Tibial artery (tissue), 4 donors: ENCODE results near the gene TMC6.
"Not testable (repeated sequence)": the region's sequence is repeated elsewhere in the genome, so short reads cannot be mapped to it uniquely, and the experiment has no call there.

Experiments used
- DNase-seq, 2 donors: peaks; one replicate each; pipeline ENCODE4 v3.0.0-alpha.2; 2019
- H3K27ac ChIP-seq, 2 donors: fragments of 200-600 bp; sonication (generic) in 1 of 2; 1 replicate in 1 of 2; 2 replicates in 1 of 2; pipeline ENCODE4 v1.5.1; 2018 to 2019; ENCODE audit warnings: mild to moderate bottlenecking in 1 of 2
- H3K27me3 ChIP-seq, 2 donors: fragments of 200-600 bp; sonication (generic) in 1 of 2; one replicate each; pipeline versions ENCODE4 v1.5.1 to v1.6.0; 2016 to 2019
- H3K36me3 ChIP-seq, 3 donors: fragments of 200-600 bp; sonication (generic) in 2 of 3; one replicate each; pipeline ENCODE4 v1.5.1; 2016 to 2019; ENCODE audit warnings: mild to moderate bottlenecking in 2 of 3
- H3K4me1 ChIP-seq, 4 donors: fragments of 200-600 bp; sonication (generic) in 2 of 4; 1 replicate in 3 of 4; 2 replicates in 1 of 4; pipeline ENCODE4 v1.5.1; 2016 to 2019
- H3K4me3 ChIP-seq, 2 donors: fragments of 200-600 bp; sonication (generic) in 1 of 2; 1 replicate in 1 of 2; 2 replicates in 1 of 2; pipeline ENCODE4 v1.5.1; 2018 to 2019; ENCODE audit warnings: mild to moderate bottlenecking in 2 of 2
- H3K9me3 ChIP-seq, 3 donors: fragments of 200-600 bp; sonication (generic) in 1 of 3; one replicate each; pipeline ENCODE4 v1.5.1; 2016 to 2019
- CTCF ChIP-seq, 2 experiments: fragments of 200-600 bp in 1 of 2; fragments of 450-650 bp in 1 of 2; IDR thresholded peaks; one replicate each; pipeline ENCODE4 v1.5.1; 2017 to 2019; ENCODE audit warnings: antibody characterized with exemption in 2 of 2, mild to moderate bottlenecking in 1 of 2, moderate library complexity in 1 of 2
- intact Hi-C: fragments of 100-400 bp; cut with DNase I; formaldehyde crosslinking; loops from one replicate; pipeline ENCODE4 v1.15.0; 2023; ENCODE audit warnings: low total_unique reads

TMC6 gene

DNA sequence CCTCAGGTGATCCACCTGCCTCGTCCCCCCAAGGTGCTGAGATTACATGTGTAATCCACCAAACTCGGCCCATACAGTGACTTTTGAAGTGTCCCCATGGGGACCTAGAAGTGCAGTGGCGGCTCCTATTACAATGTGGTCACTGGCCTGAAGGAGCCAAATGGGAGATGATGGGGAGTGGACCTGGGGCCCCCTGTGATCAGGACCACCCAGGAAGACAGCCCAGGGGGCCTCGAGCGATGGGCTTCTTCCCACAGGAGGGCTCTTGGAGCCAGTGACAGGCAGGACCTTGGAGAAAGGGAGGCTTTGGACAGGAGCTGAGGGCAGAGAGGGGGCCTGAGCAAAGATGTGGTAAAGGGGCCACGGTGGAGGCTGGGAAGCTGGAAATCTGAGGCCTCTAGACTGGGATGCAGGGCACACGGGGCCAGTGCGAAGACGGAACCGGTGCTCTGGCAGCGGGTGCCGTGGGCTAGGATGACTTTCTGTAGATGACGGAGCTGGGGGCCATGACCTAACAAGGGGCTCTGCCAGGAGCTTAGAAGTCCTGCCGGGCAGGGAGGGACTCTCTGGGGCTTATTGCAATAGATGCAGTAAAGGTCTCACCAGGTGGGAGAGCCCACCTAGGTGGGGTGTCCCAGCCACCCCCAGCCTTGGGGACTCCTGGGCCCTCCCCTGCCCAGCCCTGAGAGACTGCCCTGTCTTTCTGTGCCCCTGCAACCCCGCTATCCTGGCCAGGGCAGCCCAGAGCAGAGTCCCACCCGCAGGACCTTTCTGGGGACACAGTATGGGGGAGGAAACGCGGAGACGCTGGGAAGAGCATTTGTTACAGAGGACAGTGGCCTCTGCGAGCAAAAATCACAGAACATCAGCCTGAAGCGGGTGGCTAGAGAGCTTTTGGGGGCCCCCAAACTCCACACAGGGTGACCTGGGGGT lies 14.9 kb upstream of the TMC6 start:
- H3K4me3 ChIP-seq, result no peak overlapping the region
- intact Hi-C loops, result no loop called here
- no peak for TF ChIP-seq CTCF (IDR thresholded peaks at IDR 0.05)
- no peak overlapping the region for H3K27ac ChIP-seq
- DNase-seq, result no peak
- H3K36me3 ChIP-seq, result no peaks in the 10 kb centered on the region
- peaks cover 0 to 34% (median 28%) of the 10 kb centered on the region in 4 donors for H3K4me1 ChIP-seq
- no peaks in the 10 kb centered on the region for H3K9me3 ChIP-seq
- peaks cover 0 to 21% of the 10 kb centered on the region in 2 donors for H3K27me3 ChIP-seq

GRCh38 chr17:78142119-78142861 lies 13.7 kb upstream of the TMC6 start:
- Histone ChIP-seq H3K36me3 (no peaks in the 10 kb centered on the region), H3K4me1 (peaks cover 0 to 34% (median 28%) of the 10 kb centered on the region in 4 donors), H3K27me3 (peaks cover 0 to 21% of the 10 kb centered on the region in 2 donors), H3K4me3 (no peak overlapping the region), H3K27ac (no peak overlapping the region), H3K9me3 (no peaks in the 10 kb centered on the region)
- no peak for TF ChIP-seq CTCF (IDR thresholded peaks at IDR 0.05)
- intact Hi-C loops, result no loop called here
- DNase-seq, result no peak

- H3K4me1 ChIP-seq, result peaks cover 0 to 34% (median 28%) of the 10 kb centered on the region in 4 donors
- no peak for DNase-seq
- no peak overlapping the region for H3K27ac ChIP-seq
- H3K36me3 ChIP-seq, result no peaks in the 10 kb centered on the region
- H3K4me3 ChIP-seq, result no peak overlapping the region
- H3K27me3 ChIP-seq, result peaks cover 0 to 21% of the 10 kb centered on the region in 2 donors
- intact Hi-C loops, result no loop called here
- TF ChIP-seq CTCF (IDR thresholded peaks at IDR 0.05), result no peak
- no peaks in the 10 kb centered on the region for H3K9me3 ChIP-seq
These were observed 13.0 kb upstream of the TMC6 start for GRCh38 chr17:78141437-78142118.

GRCh38 chr17:78140169-78141051 lies 11.9 kb upstream of the TMC6 start:
- no peak for TF ChIP-seq CTCF (IDR thresholded peaks at IDR 0.05)
- Histone ChIP-seq H3K4me3 (peak overlapping the region in 1 of 2 donors; percentile 7), H3K36me3 (no peaks in the 10 kb centered on the region), H3K27me3 (peaks cover 0 to 21% of the 10 kb centered on the region in 2 donors), H3K9me3 (no peaks in the 10 kb centered on the region), H3K4me1 (peaks cover 0 to 32% (median 26%) of the 10 kb centered on the region in 4 donors), H3K27ac (no peak overlapping the region)
- intact Hi-C loops, result no loop called here
- peak; percentile 81 to 90 for DNase-seq

GRCh38 chr17:78139861-78140168 lies 11.3 kb upstream of the TMC6 start:
- H3K36me3 ChIP-seq, H3K27ac ChIP-seq, H3K4me3 ChIP-seq, DNase-seq, H3K9me3 ChIP-seq, intact Hi-C loops: not testable (repeated sequence)
- peaks cover 0 to 21% of the 10 kb centered on the region in 2 donors for H3K27me3 ChIP-seq
- H3K4me1 ChIP-seq, result peaks cover 0 to 26% (median 20%) of the 10 kb centered on the region in 4 donors
